ENCODE data around the gene RGS1.

DNA sequence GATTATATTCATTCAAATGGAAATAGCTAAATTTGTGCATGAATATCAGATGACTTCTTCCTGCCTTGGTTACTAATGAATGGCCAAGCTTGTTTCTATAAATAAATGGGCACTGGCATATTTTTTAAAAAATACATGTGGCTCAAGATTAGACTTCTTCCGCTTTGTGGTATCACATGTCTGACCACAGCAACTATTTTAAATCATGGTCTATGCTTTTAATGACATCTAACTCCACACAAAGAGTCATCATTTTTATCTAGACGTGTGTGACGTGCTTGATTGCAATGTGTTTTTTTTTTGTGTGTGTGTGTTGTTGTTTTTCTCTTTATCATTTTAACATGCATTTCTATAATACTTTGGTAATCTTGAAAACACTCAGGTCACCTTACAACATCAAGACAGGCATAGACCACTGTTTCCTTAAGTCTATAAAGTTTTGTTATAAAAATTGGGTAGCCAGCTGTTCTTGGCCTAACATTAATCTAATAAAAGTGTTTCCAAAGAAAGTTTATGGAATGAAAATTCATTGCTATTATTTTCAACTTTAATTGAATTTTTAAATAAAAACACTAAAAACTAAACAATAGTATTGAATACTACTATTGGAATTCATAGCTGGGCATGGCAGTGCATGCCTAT, 29.5 kb downstream of the RGS1 start:
- TF ChIP-seq, protein P1, sequence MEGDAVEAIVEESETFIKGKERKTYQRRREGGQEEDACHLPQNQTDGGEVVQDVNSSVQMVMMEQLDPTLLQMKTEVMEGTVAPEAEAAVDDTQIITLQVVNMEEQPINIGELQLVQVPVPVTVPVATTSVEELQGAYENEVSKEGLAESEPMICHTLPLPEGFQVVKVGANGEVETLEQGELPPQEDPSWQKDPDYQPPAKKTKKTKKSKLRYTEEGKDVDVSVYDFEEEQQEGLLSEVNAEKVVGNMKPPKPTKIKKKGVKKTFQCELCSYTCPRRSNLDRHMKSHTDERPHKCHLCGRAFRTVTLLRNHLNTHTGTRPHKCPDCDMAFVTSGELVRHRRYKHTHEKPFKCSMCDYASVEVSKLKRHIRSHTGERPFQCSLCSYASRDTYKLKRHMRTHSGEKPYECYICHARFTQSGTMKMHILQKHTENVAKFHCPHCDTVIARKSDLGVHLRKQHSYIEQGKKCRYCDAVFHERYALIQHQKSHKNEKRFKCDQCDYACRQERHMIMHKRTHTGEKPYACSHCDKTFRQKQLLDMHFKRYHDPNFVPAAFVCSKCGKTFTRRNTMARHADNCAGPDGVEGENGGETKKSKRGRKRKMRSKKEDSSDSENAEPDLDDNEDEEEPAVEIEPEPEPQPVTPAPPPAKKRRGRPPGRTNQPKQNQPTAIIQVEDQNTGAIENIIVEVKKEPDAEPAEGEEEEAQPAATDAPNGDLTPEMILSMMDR (IDR thresholded peaks at IDR 0.05) = no peak
- no peak for TF ChIP-seq POLR2A (IDR thresholded peaks at IDR 0.05)
